GM10266 (cell line): ENCODE data around the gene LIMCH1.

Experiments
- DNase-seq: peaks from one replicate; pipeline ENCODE4 v3.0.0; 2012; ENCODE audit errors: extremely low spot score
- TF ChIP-seq, protein P1 (sequence below): IDR thresholded peaks from 2 replicates; pipeline ENCODE4 v1.5.1; 2012; ENCODE audit warnings: mild to moderate bottlenecking, low read depth; ENCODE audit not compliant: control insufficient read depth, insufficient read depth; ENCODE audit errors: missing control alignments

LIMCH1 gene

DNA sequence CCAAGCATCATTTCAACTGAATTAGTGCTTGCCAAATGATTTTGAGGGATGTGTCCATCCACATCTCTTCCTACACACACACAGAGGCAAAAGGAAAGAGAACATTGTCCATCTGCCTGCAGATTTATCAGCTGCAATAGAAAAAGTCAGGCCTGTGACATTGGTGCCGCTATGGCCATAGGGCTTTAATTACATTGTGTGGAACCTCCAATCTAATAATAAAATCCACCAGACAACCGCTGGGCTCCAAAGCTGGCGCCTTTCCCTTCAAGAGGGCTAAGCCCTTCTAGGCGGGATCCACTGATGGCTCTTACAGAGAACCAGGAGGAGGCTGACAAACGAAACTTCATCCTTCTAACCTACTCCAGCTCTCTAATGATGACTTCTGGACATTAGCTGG lies 150.0 kb downstream of the LIMCH1 start:
- TF ChIP-seq, protein P1, sequence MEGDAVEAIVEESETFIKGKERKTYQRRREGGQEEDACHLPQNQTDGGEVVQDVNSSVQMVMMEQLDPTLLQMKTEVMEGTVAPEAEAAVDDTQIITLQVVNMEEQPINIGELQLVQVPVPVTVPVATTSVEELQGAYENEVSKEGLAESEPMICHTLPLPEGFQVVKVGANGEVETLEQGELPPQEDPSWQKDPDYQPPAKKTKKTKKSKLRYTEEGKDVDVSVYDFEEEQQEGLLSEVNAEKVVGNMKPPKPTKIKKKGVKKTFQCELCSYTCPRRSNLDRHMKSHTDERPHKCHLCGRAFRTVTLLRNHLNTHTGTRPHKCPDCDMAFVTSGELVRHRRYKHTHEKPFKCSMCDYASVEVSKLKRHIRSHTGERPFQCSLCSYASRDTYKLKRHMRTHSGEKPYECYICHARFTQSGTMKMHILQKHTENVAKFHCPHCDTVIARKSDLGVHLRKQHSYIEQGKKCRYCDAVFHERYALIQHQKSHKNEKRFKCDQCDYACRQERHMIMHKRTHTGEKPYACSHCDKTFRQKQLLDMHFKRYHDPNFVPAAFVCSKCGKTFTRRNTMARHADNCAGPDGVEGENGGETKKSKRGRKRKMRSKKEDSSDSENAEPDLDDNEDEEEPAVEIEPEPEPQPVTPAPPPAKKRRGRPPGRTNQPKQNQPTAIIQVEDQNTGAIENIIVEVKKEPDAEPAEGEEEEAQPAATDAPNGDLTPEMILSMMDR = no peak
- no peak for DNase-seq

DNA sequence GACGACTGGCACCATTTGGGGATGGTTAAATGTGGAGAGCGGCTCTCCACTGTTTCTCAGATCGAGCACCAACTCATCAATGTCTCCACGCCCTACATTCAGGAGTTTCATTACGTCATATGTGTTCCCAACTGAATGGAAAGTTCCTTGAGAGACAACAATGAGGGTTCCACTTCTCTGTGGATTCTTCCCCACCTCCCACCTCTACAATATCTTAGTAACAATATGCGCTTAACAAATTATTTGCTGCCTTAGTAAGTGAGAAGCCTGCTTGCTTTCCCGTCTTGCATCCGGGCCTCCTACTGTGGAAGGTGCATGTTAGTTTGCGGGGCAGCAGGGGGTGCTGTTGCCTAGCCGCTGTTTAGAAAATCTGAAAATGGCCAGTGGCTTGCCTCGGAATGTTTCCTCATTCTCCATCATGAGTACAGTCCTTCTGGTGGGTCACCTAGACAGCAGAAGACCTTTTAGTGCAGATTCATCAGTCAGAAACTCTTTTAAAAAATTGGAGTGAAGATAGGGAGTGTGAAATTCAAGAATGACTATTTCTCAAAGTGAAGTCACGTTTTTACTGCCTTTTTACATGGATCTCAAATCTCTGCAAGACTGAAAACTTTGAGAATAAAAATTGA lies 154.9 kb downstream of the LIMCH1 start:
- TF ChIP-seq, protein P1 = peak; percentile 89
- DNase-seq = peak; percentile 36

DNA sequence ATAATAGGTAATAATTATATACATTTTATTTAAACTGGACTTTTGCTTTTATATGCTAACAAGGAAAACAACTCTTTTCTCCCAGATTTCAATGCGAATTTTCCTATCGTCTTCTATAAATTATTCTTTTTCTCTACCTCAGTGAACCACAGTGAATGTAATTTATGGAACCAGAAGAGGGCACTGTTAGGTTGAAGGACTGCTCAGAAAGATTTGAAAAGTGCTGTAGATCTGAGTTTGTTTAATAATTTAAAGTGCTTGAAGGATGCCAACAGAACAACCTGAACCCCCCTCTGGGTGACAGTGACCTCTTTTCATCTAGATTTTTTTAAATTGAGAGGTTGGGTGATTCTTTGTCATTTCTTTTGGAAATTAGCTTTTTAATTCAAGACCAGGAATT lies 155.7 kb downstream of the LIMCH1 start:
- TF ChIP-seq, protein P1 = peak; percentile 65
- peak; percentile 6 for DNase-seq

DNA sequence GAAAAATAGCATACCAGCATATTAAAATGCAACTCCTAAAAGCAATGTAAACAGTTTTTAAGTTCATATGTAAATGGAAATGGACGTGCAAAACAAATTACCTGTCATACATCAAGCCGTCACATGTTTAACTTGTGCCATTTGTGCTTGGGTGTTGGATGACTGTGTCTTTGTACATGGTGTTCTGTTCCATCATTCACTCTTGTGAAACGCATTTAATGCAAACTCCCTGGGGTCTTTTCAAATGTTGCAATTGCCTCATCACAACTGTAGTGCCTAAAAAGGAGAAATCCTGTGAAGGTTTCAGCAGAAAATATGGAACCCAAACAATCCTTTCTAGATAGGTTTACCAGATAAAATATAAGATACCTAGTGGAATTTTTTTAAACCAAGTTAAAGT lies 158.2 kb downstream of the LIMCH1 start:
- TF ChIP-seq, protein P1 = no peak
- no peak for DNase-seq

DNA sequence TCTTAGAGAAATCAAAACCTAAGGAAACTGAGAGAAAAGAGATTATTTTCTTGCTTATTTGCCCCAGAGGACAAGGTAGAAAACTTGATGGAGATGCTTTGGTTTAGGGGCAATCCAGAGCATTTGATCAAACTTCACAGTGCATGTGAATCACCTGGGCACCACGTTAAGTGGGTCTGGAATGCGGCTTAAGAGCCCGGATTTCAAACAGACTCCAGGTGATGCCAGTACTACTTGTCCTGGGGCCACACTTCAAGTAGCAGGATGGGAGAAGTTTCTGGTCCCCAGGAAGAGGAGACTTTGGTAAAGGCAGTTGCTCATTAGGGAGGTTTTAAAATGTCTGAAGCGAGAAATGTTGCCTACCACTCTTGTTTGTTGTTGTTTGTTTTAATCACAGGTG lies 158.8 kb downstream of the LIMCH1 start:
- DNase-seq = no peak
- TF ChIP-seq, protein P1 = no peak

DNA sequence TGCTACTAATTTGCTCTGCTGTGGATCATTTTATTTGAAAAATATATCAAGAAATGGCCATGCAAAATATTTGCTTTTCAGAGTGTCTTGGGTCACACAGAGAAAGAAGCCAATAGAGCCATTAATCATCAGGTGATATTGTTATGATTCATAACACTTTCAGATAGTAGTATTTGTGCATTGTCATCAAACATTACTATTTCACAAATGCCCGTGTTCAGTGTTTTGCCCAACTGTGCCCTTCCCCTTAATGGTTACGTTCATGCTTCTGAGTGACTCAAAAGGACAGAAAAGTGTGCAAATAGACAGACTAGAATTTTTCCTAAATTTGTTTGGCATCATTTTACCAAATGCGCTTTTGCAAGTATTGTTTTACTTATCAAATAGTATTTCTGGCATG lies 164.0 kb downstream of the LIMCH1 start:
- TF ChIP-seq, protein P1 = no peak
- DNase-seq = no peak

DNA sequence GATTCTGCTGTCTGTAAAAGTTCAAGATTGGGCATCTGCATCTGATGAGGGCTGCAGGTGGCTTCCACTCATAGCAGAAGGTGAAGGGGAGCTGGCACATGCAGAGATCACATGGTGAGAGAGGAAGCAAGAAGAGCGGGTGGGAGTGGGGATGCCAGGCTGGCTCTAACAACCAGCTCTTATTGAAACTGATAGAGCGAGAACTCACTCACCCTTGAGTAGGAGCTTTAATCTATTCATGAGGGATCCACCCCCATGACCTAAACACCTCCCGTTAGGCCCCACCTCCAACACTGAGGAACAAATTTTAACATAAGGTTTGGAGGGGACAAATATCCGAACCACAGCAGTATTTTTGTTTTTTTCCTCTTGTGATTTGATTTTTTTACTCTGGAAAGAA lies 164.8 kb downstream of the LIMCH1 start:
- TF ChIP-seq, protein P1 = no peak
- DNase-seq = no peak
